Activated naive CD4-positive, alpha-beta T cell treated with anti-CD3 and anti-CD28 coated beads, Interleukin-2, amount 10 ng/mL, durations not matched to agents 7 days and 5 days (primary cell): Measurements from ENCODE around the gene RDH12.
A peak's percentile ranks its signal among the peaks of the same experiment; 100 is the strongest.
"Not testable (repeated sequence)": the region's sequence is repeated elsewhere in the genome, so short reads cannot be mapped to it uniquely, and the experiment has no call there.

Source experiments
- CTCF ChIA-PET: fragments of 350-600 bp; sonication (Branson Sonifier 250); formaldehyde crosslinking; loops from one replicate; lab custom pipeline; 2021; ENCODE audit warnings: antibody characterized with exemption; lab: Charles Lee
- DNase-seq: peaks from one replicate; pipeline ENCODE4 v3.0.0-alpha.2; 2020
- H3K27ac Mint-ChIP-seq: one replicate; pipeline ENCODE4 v1.8.0; 2021; ENCODE audit warnings: mild to moderate bottlenecking, moderate library complexity, mixed read lengths
- H3K27me3 Mint-ChIP-seq: one replicate; pipeline ENCODE4 v1.8.0; 2021; ENCODE audit warnings: mild to moderate bottlenecking, mixed read lengths
- H3K36me3 Mint-ChIP-seq: one replicate; pipeline ENCODE4 v1.8.0; 2021; ENCODE audit warnings: mixed read lengths
- H3K4me1 Mint-ChIP-seq: one replicate; pipeline ENCODE4 v1.8.0; 2021; ENCODE audit warnings: mixed read lengths
- H3K4me3 Mint-ChIP-seq: one replicate; pipeline ENCODE4 v1.8.0; 2021; ENCODE audit warnings: mild to moderate bottlenecking, moderate library complexity, mixed read lengths
- H3K9me3 Mint-ChIP-seq: one replicate; pipeline ENCODE4 v1.8.0; 2021; ENCODE audit warnings: mixed read lengths

Gene RDH12

GRCh38 chr14:67680941-67681340 lies 20.7 kb upstream of the RDH12 start:
- Mint-ChIP-seq H3K9me3 (no peaks in the 10 kb centered on the region), H3K27me3 (no peaks in the 10 kb centered on the region), H3K27ac (no peak overlapping the region), H3K4me3 (no peak overlapping the region), H3K36me3 (peaks cover 57% of the 10 kb centered on the region), H3K4me1 (peaks cover 23% of the 10 kb centered on the region)
- no peak for DNase-seq
- CTCF ChIA-PET: no interaction called here

- CTCF ChIA-PET: interaction anchor here (2.1 kb wide), 1 partner anchor 21 kb away, joined by 6 read pairs; no protein-coding TSS in a partner anchor
- H3K27me3 Mint-ChIP-seq: no peaks in the 10 kb centered on the region
- H3K4me3 Mint-ChIP-seq: no peak overlapping the region
- H3K27ac Mint-ChIP-seq: peak overlapping the region; percentile 16
- peaks cover 56% of the 10 kb centered on the region for H3K36me3 Mint-ChIP-seq
- peaks cover 18% of the 10 kb centered on the region for H3K4me1 Mint-ChIP-seq
- H3K9me3 Mint-ChIP-seq: no peaks in the 10 kb centered on the region
- DNase-seq: no peak
These were observed 17.8 kb upstream of the RDH12 start for GRCh38 chr14:67683842-67684241.

GRCh38 chr14:67690011-67690410 lies 11.7 kb upstream of the RDH12 start:
- Mint-ChIP-seq H3K27ac (no peak overlapping the region), H3K4me3 (no peak overlapping the region), H3K9me3 (no peaks in the 10 kb centered on the region), H3K36me3 (peaks cover 54% of the 10 kb centered on the region), H3K27me3 (no peaks in the 10 kb centered on the region), H3K4me1 (peaks cover 24% of the 10 kb centered on the region)
- DNase-seq: no peak
- CTCF ChIA-PET: no interaction called here

GRCh38 chr14:67694791-67695393 lies 6.8 kb upstream of the RDH12 start:
- Mint-ChIP-seq H3K4me1 (peaks cover 28% of the 10 kb centered on the region), H3K9me3 (no peaks in the 10 kb centered on the region), H3K27ac (peak overlapping the region; percentile 91), H3K27me3 (no peaks in the 10 kb centered on the region), H3K36me3 (peaks cover 24% of the 10 kb centered on the region), H3K4me3 (peak overlapping the region; percentile 77)
- DNase-seq: peak; percentile 86
- CTCF ChIA-PET: interaction anchor here (1.3 to 1.8 kb wide), 3 partner anchors 9 to 95 kb away, joined by 4 to 9 read pairs (median 6); partner anchors contain the start of genes PIGH and VTI1B

GRCh38 chr14:67695394-67695949 lies 6.2 kb upstream of the RDH12 start, which contains the start of gene RDH11:
RDH11 (minus strand) TSS chr14:67695764; CDS start chr14:67695703, 61 bp downstream.
- Mint-ChIP-seq H3K9me3 (no peaks in the 10 kb centered on the region), H3K4me1 (peaks cover 28% of the 10 kb centered on the region), H3K4me3 (peak within 1 kb of the TSS; percentile 77), H3K27ac (peak within 1 kb of the TSS; percentile 91), H3K36me3 (peaks cover 18% of the 10 kb centered on the region), H3K27me3 (no peaks in the 10 kb centered on the region)
- DNase-seq: peak; percentile 92
- CTCF ChIA-PET: interaction anchor here (1.5 kb wide), 1 partner anchor 95 kb away, joined by 6 read pairs; the partner anchor contains the start of gene PIGH

GRCh38 chr14:67697006-67697405 lies 4.7 kb upstream of the RDH12 start:
- DNase-seq: no peak
- Mint-ChIP-seq H3K36me3 (peaks cover 4% of the 10 kb centered on the region), H3K27me3 (no peaks in the 10 kb centered on the region), H3K4me3 (no peak overlapping the region), H3K4me1 (peaks cover 26% of the 10 kb centered on the region), H3K9me3 (no peaks in the 10 kb centered on the region), H3K27ac (no peak overlapping the region)
- CTCF ChIA-PET: interaction anchor here (0.6 to 1.5 kb wide), 3 partner anchors 9 to 1127 kb away, joined by 3 read pairs; no protein-coding TSS in a partner anchor

- Mint-ChIP-seq H3K27me3 (no peaks in the 10 kb centered on the region), H3K27ac (no peak overlapping the region), H3K36me3 (no peaks in the 10 kb centered on the region), H3K4me3 (no peak overlapping the region), H3K9me3 (no peaks in the 10 kb centered on the region), H3K4me1 (peaks cover 21% of the 10 kb centered on the region)
- CTCF ChIA-PET: interaction anchor here (1.1 to 1.5 kb wide), 4 partner anchors 80 to 1126 kb away, joined by 3 read pairs; no protein-coding TSS in a partner anchor
- no peak for DNase-seq
These were observed 3.5 kb upstream of the RDH12 start for GRCh38 chr14:67698179-67698578.

GRCh38 chr14:67703997-67704396 lies 2.3 kb downstream of the RDH12 start:
- Mint-ChIP-seq H3K36me3 (no peaks in the 10 kb centered on the region), H3K27ac (no peak overlapping the region), H3K9me3 (no peaks in the 10 kb centered on the region), H3K27me3 (peaks cover 4% of the 10 kb centered on the region), H3K4me1 (no peaks in the 10 kb centered on the region), H3K4me3 (no peak overlapping the region)
- no peak for DNase-seq
- CTCF ChIA-PET: interaction anchor here (0.7 to 5.8 kb wide), 42 partner anchors 9 to 1309 kb away, joined by 3 to 58 read pairs (median 4); partner anchors contain the start of genes ARG2 and PIGH

GRCh38 chr14:67704484-67705089 lies 2.9 kb downstream of the RDH12 start:
- no peaks in the 10 kb centered on the region for H3K4me1 Mint-ChIP-seq
- peaks cover 4% of the 10 kb centered on the region for H3K27me3 Mint-ChIP-seq
- peak; percentile 50 for DNase-seq
- H3K9me3 Mint-ChIP-seq: peaks cover 2% of the 10 kb centered on the region
- H3K36me3 Mint-ChIP-seq: no peaks in the 10 kb centered on the region
- no peak overlapping the region for H3K27ac Mint-ChIP-seq
- H3K4me3 Mint-ChIP-seq: no peak overlapping the region
- CTCF ChIA-PET: interaction anchor here (0.8 to 5.8 kb wide), 43 partner anchors 9 to 1310 kb away, joined by 3 to 58 read pairs (median 4); partner anchors contain the start of genes ARG2 and PIGH

GRCh38 chr14:67705211-67705610 lies 3.5 kb downstream of the RDH12 start:
- Mint-ChIP-seq H3K4me1 (no peaks in the 10 kb centered on the region), H3K4me3 (no peak overlapping the region), H3K9me3 (peaks cover 7% of the 10 kb centered on the region), H3K36me3 (no peaks in the 10 kb centered on the region), H3K27ac (no peak overlapping the region), H3K27me3 (peaks cover 4% of the 10 kb centered on the region)
- DNase-seq: no peak
- CTCF ChIA-PET: interaction anchor here (0.9 to 5.8 kb wide), 29 partner anchors 8 to 1311 kb away, joined by 3 to 58 read pairs (median 5); partner anchors contain the start of genes ARG2 and PIGH

- H3K9me3 Mint-ChIP-seq: peaks cover 13% of the 10 kb centered on the region
- H3K4me1 Mint-ChIP-seq, DNase-seq, H3K27me3 Mint-ChIP-seq, H3K36me3 Mint-ChIP-seq, H3K27ac Mint-ChIP-seq, H3K4me3 Mint-ChIP-seq, CTCF ChIA-PET: not testable (repeated sequence)
These were observed 7.7 kb downstream of the RDH12 start for GRCh38 chr14:67709346-67709745.

- H3K9me3 Mint-ChIP-seq: peaks cover 13% of the 10 kb centered on the region
- H3K4me1 Mint-ChIP-seq, H3K4me3 Mint-ChIP-seq, DNase-seq, H3K27ac Mint-ChIP-seq, H3K27me3 Mint-ChIP-seq, CTCF ChIA-PET, H3K36me3 Mint-ChIP-seq: not testable (repeated sequence)
These were observed 8.1 kb downstream of the RDH12 start for GRCh38 chr14:67709796-67710195.

GRCh38 chr14:67710209-67710608 lies 8.5 kb downstream of the RDH12 start:
- Mint-ChIP-seq H3K4me3 (no peak overlapping the region), H3K36me3 (no peaks in the 10 kb centered on the region), H3K4me1 (no peaks in the 10 kb centered on the region), H3K27me3 (no peaks in the 10 kb centered on the region), H3K27ac (no peak overlapping the region), H3K9me3 (peaks cover 13% of the 10 kb centered on the region)
- no peak for DNase-seq
- CTCF ChIA-PET: no interaction called here

GRCh38 chr14:67717048-67717447 lies 15.4 kb downstream of the RDH12 start:
- DNase-seq: no peak
- Mint-ChIP-seq H3K4me1 (no peaks in the 10 kb centered on the region), H3K36me3 (no peaks in the 10 kb centered on the region), H3K4me3 (no peak overlapping the region), H3K27me3 (peaks cover 18% of the 10 kb centered on the region), H3K27ac (no peak overlapping the region), H3K9me3 (no peaks in the 10 kb centered on the region)
- CTCF ChIA-PET: no interaction called here
